B cell (primary cell): ENCODE measurements around the gene DNM2. TPM values are rescaled to one million over a fixed set of nuclear protein-coding genes. Genes with fewer than 3 reads are reported as not detected.

Source experiments
- ATAC-seq: fragments of 200-7000 bp; cut with Tn5 transposase; one replicate; pipeline ENCODE4 v1.10.0; 2021; ENCODE audit warnings: low read depth, mild to moderate bottlenecking, moderate number of reproducible peaks, moderate library complexity
- CTCF ChIA-PET: fragments of 350-600 bp; sonication (Branson Sonifier 250); formaldehyde crosslinking; loops from one replicate; lab custom pipeline; 2021; ENCODE audit warnings: antibody characterized with exemption, inconsistent platforms; lab: Charles Lee
- POLR2A ChIA-PET: fragments of 350-600 bp; sonication (Branson Sonifier 250); formaldehyde crosslinking; loops from one replicate; lab custom pipeline; 2021; ENCODE audit warnings: antibody characterized with exemption; lab: Charles Lee
- DNase-seq: peaks from one replicate; pipeline ENCODE4 v3.0.0; 2013
- H2AFZ ChIP-seq: 2 replicates; pipeline ENCODE4 v1.6.1; 2012; ENCODE audit warnings: mild to moderate bottlenecking, low read depth, low read length; ENCODE audit not compliant: insufficient read depth, poor library complexity, severe bottlenecking
- H3K27ac ChIP-seq, 2 donors: 1 replicate in 1 of 2; 2 replicates in 1 of 2; pipeline ENCODE4 v1.5.1; 2012 to 2013; ENCODE audit warnings: low read length in 2 of 2, mild to moderate bottlenecking in 2 of 2, moderate library complexity in 1 of 2
- H3K27me3 ChIP-seq, 4 experiments: fragments of 200-600 bp in 1 of 4; sonication (generic) in 1 of 4; replicated peaks in 1 of 4; 1 replicate in 2 of 4; 2 replicates in 2 of 4; pipeline versions ENCODE4 v1.6.1 to v1.7.0; 2013 to 2016; ENCODE audit warnings: low read length in 3 of 4, mild to moderate bottlenecking in 2 of 4, mixed read lengths in 1 of 4, moderate library complexity in 1 of 4; ENCODE audit not compliant: insufficient read depth in 4 of 4, control insufficient read depth in 3 of 4; ENCODE audit errors: control extremely low read depth in 1 of 4
- H3K36me3 ChIP-seq, 2 experiments: replicated peaks in 1 of 2; 1 replicate in 1 of 2; 2 replicates in 1 of 2; pipeline versions ENCODE4 v1.6.1 to v1.7.1; 2013; ENCODE audit warnings: low read length in 1 of 2; ENCODE audit not compliant: insufficient read depth in 2 of 2, control insufficient read depth in 1 of 2; ENCODE audit errors: control extremely low read depth in 1 of 2, extremely low read depth in 1 of 2
- H3K4me1 ChIP-seq, 2 donors: fragments of 200-600 bp in 1 of 2; sonication (generic) in 1 of 2; 1 replicate in 1 of 2; 2 replicates in 1 of 2; pipeline versions ENCODE4 v1.5.1 to v1.6.1; 2013 to 2017; ENCODE audit warnings: low read length in 2 of 2; ENCODE audit not compliant: control insufficient read depth in 2 of 2, insufficient read depth in 2 of 2
- H3K4me2 ChIP-seq: replicated peaks from 2 replicates; pipeline ENCODE3; 2012; ENCODE audit warnings: mild to moderate bottlenecking, low read depth, low read length; ENCODE audit not compliant: poor library complexity, severe bottlenecking
- H3K4me3 ChIP-seq, 5 experiments: fragments of 200-600 bp in 1 of 5; sonication (generic) in 1 of 5; 1 replicate in 3 of 5; 2 replicates in 2 of 5; pipeline versions ENCODE4 v1.5.1 to v1.7.0; 2011 to 2016; ENCODE audit warnings: low read length in 4 of 5, mild to moderate bottlenecking in 4 of 5, low read depth in 2 of 5, control low read depth in 1 of 5, moderate library complexity in 1 of 5; ENCODE audit not compliant: insufficient read depth in 1 of 5; ENCODE audit errors: control extremely low read depth in 1 of 5, extremely low read depth in 1 of 5
- H3K79me2 ChIP-seq: fragments of 200-600 bp; sonication (generic); one replicate; pipeline ENCODE4 v1.6.0; 2016; ENCODE audit warnings: low read length; ENCODE audit not compliant: control insufficient read depth, insufficient read depth
- H3K9ac ChIP-seq: fragments of 200-600 bp; sonication (generic); 2 replicates; pipeline ENCODE4 v1.6.1; 2017; ENCODE audit warnings: mild to moderate bottlenecking, low read length, moderate library complexity
- H3K9me3 ChIP-seq, 3 donors: one replicate each; pipeline versions ENCODE4 v1.6.1 to v1.7.1; 2013; ENCODE audit warnings: low read length in 2 of 3; ENCODE audit not compliant: control insufficient read depth in 2 of 3, insufficient read depth in 1 of 3; ENCODE audit errors: control extremely low read depth in 1 of 3
- H4K20me1 ChIP-seq: 2 replicates; pipeline ENCODE4 v1.6.0; 2012; ENCODE audit warnings: mild to moderate bottlenecking, low read length; ENCODE audit not compliant: insufficient read depth, control insufficient read depth, poor library complexity, severe bottlenecking
- H3K27ac Mint-ChIP-seq: one replicate; pipeline ENCODE4 v1.8.0; 2021; ENCODE audit warnings: mixed read lengths
- H3K27me3 Mint-ChIP-seq: one replicate; pipeline ENCODE4 v1.8.0; 2021; ENCODE audit warnings: mixed read lengths
- H3K4me1 Mint-ChIP-seq: one replicate; pipeline ENCODE4 v1.8.0; 2021; ENCODE audit warnings: mixed read lengths
- H3K4me3 Mint-ChIP-seq: one replicate; pipeline ENCODE4 v1.8.0; 2021; ENCODE audit warnings: mixed read lengths
- H3K9me3 Mint-ChIP-seq: one replicate; pipeline ENCODE4 v1.8.0; 2022; ENCODE audit warnings: mixed read lengths; ENCODE audit not compliant: insufficient read depth
- CTCF ChIP-seq: fragments of 200-600 bp; IDR thresholded peaks from one replicate; pipeline ENCODE4 v1.8.0; 2022; ENCODE audit warnings: antibody characterized with exemption, mild to moderate bottlenecking
- EZH2 ChIP-seq: IDR thresholded peaks from 2 replicates; pipeline ENCODE4 v1.6.1; 2012; ENCODE audit warnings: borderline replicate concordance, low read depth, mild to moderate bottlenecking, moderate library complexity, low read length; ENCODE audit not compliant: insufficient read depth, poor library complexity, severe bottlenecking
- WGBS: methylation state at CpG from one replicate; pipeline ENCODE4 v1.1.5; 2013; ENCODE audit warnings: missing lambda C conversion rate; ENCODE audit not compliant: insufficient coverage; 5-methylcytosine and 5-hydroxymethylcytosine counted together
- intact Hi-C: fragments of 100-400 bp; cut with micrococcal nuclease; formaldehyde crosslinking; loops from one replicate; pipeline ENCODE4 v1.10.0; 2022
- polyA plus RNA-seq: library from polyadenylated mRNA; depleted of rRNA; stranded (reverse); fragments of >200 nt; gene quantifications from 2 replicates; pipeline ENCODE4 v1.2.3, GENCODE V29; 2012
- total RNA-seq, 2 donors: library from RNA; stranded (reverse); fragments of 120-200 nt in 1 of 2; gene quantifications; 1 replicate in 1 of 2; 2 replicates in 1 of 2; pipeline versions ENCODE4 v1.2.3 to v1.2.4, GENCODE V29; 2013 to 2022

The DNM2 gene
- total and polyA plus RNA-seq, 2 donors (not counting 1 experiment from before 2014, with no cell fraction given) = 163 to 353 TPM

GRCh38 chr19:10712045-10712444, 5.8 kb upstream of the DNM2 start:
- no peak overlapping the region for H3K9ac ChIP-seq
- H3K79me2 ChIP-seq = peaks cover 6% of the 10 kb centered on the region
- intact Hi-C loops = no loop called here
- H3K4me3 ChIP-seq = no peak overlapping the region
- H3K4me3 Mint-ChIP-seq = no peak overlapping the region
- no peak overlapping the region for H3K27ac ChIP-seq
- H3K27me3 Mint-ChIP-seq = no peaks in the 10 kb centered on the region
- peaks cover 3 to 11% of the 10 kb centered on the region in 2 donors for H3K4me1 ChIP-seq
- H3K9me3 Mint-ChIP-seq = no peaks in the 10 kb centered on the region
- H3K36me3 ChIP-seq = peaks cover 6 to 20% of the 10 kb centered on the region in 2 experiments
- DNase-seq = no peak
- WGBS = 100% methylated on average over 11 of the region's 14 CpGs
- H3K9me3 ChIP-seq = no peaks in the 10 kb centered on the region
- H3K27me3 ChIP-seq = no peaks in the 10 kb centered on the region
- peaks cover 8% of the 10 kb centered on the region for H3K4me1 Mint-ChIP-seq
- ChIA-PET CTCF (interaction anchor here (1.0 kb wide), 1 partner anchor 116 kb away, joined by 3 read pairs; no protein-coding TSS in a partner anchor), POLR2A (no interaction called here)
- ATAC-seq = no peak
- H4K20me1 ChIP-seq = no peaks in the 10 kb centered on the region
- no peak overlapping the region for H2AFZ ChIP-seq
- no peak overlapping the region for H3K4me2 ChIP-seq
- H3K27ac Mint-ChIP-seq = no peak overlapping the region
- TF ChIP-seq CTCF (no peak), EZH2 (no peak)

- no peak overlapping the region for H3K4me3 ChIP-seq
- no peak overlapping the region for H3K4me2 ChIP-seq
- peaks cover 6 to 15% of the 10 kb centered on the region in 2 experiments for H3K36me3 ChIP-seq
- ATAC-seq (no peak), DNase-seq (no peak)
- WGBS = 98% methylated on average over 23 of the region's 23 CpGs
- TF ChIP-seq EZH2 (no peak), CTCF (no peak)
- H3K79me2 ChIP-seq = peaks cover 6% of the 10 kb centered on the region
- peaks cover 12% of the 10 kb centered on the region for H3K4me1 Mint-ChIP-seq
- no peak overlapping the region for H3K27ac ChIP-seq
- H3K27me3 Mint-ChIP-seq = no peaks in the 10 kb centered on the region
- ChIA-PET CTCF (interaction anchor here (0.9 to 1.6 kb wide), 2 partner anchors 11 to 13 kb away, joined by 3 to 4 read pairs; partner anchors contain the start of gene QTRT1), POLR2A (interaction anchor here (0.8 kb wide), 1 partner anchor 32 kb away, joined by 3 read pairs; no protein-coding TSS in a partner anchor)
- H3K4me1 ChIP-seq = peaks cover 3 to 14% of the 10 kb centered on the region in 2 donors
- H3K27ac Mint-ChIP-seq = no peak overlapping the region
- H3K9me3 Mint-ChIP-seq = no peaks in the 10 kb centered on the region
- no peaks in the 10 kb centered on the region for H3K27me3 ChIP-seq
- intact Hi-C loops = no loop called here
- H2AFZ ChIP-seq = no peak overlapping the region
- H3K9ac ChIP-seq = no peak overlapping the region
- H3K4me3 Mint-ChIP-seq = no peak overlapping the region
- H4K20me1 ChIP-seq = no peaks in the 10 kb centered on the region
- H3K9me3 ChIP-seq = no peaks in the 10 kb centered on the region
Observed at GRCh38 chr19:10712754-10713153, 5.1 kb upstream of the DNM2 start.
